Esophagus (tissue), 2 donors: Measurements from ENCODE around the gene ART4. TPM values are rescaled to one million over a fixed set of nuclear protein-coding genes. Genes with fewer than 3 reads are reported as not detected.

ENCODE experiments used
- H3K27ac ChIP-seq, 2 donors: one replicate each; pipeline ENCODE4 v1.5.1; 2013; ENCODE audit warnings: low read depth in 2 of 2, mild to moderate bottlenecking in 2 of 2, inconsistent platforms in 1 of 2, low read length in 1 of 2, moderate library complexity in 1 of 2
- H3K27me3 ChIP-seq, 2 donors: one replicate each; pipeline ENCODE4 v1.6.1; 2013; ENCODE audit warnings: low read length in 2 of 2, control low read depth in 1 of 2, mild to moderate bottlenecking in 1 of 2; ENCODE audit not compliant: insufficient read depth in 2 of 2, control insufficient read depth in 1 of 2
- H3K36me3 ChIP-seq, 2 donors: one replicate each; pipeline ENCODE4 v1.6.1; 2013; ENCODE audit warnings: low read length in 1 of 2; ENCODE audit not compliant: control insufficient read depth in 2 of 2, insufficient read depth in 2 of 2
- H3K4me1 ChIP-seq, 2 donors: one replicate each; pipeline ENCODE4 v1.6.1; 2013; ENCODE audit warnings: low read length in 1 of 2; ENCODE audit not compliant: control insufficient read depth in 2 of 2, insufficient read depth in 2 of 2
- H3K4me3 ChIP-seq, 2 donors: one replicate each; pipeline ENCODE4 v1.5.1; 2013; ENCODE audit warnings: low read length in 2 of 2, mild to moderate bottlenecking in 2 of 2, low read depth in 1 of 2, moderate library complexity in 1 of 2
- H3K9me3 ChIP-seq, 2 donors: one replicate each; pipeline ENCODE4 v1.6.1; 2013; ENCODE audit warnings: mild to moderate bottlenecking in 2 of 2, low read depth in 1 of 2, low read length in 1 of 2, moderate library complexity in 1 of 2; ENCODE audit not compliant: control insufficient read depth in 2 of 2, insufficient read depth in 1 of 2
- WGBS, 2 donors: extraction: QIAGEN DNeasy Blood & Tissue Kit; methylation state at CpG; one replicate each; pipeline ENCODE4 v1.1.7; 2013; 5-methylcytosine and 5-hydroxymethylcytosine counted together
- polyA plus RNA-seq, 2 donors: library from polyadenylated mRNA; stranded (reverse); fragments of 200-250 nt; gene quantifications; one replicate each; pipeline ENCODE4 v1.2.3, GENCODE V29; 2013
- donor health status: healthy with polysubstance abuse.
- donor health status: Bipolar disorder and iron deficiency.

ART4 gene
- polyA plus RNA-seq, 2 donors: 0.05 to 0.14 TPM

DNA sequence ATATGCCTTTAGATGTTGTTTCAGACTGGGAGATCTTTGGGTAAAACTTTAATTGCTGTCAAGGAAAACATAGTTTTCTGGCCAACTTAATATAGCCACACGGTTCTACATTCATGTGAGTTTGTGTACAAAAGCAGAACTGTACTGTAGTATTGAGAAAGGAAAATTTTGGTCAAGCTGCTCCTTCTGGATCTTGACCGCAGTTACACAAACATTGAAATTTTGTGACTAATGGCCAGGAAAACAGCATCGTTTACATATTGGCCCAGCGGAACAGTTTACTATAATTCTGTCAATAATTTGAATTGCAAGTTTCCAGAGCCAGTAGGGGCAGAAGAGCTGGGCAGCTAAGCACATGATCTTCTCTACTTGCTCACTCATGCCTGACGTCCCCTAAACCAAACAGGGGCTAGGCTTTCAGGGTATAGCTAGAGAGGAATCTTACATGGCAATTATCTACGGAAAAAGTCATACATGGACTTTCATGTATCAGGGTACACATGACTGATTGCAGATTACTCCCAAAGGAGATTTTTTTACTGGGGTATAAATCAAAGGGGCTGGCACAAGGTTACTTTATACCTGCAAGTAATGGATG, 11.4 kb upstream of the ART4 start:
- no peak overlapping the region for H3K27ac ChIP-seq
- no peaks in the 10 kb centered on the region for H3K4me1 ChIP-seq
- WGBS, 2 donors: 66 to 70% methylated on average over 6 of the region's 6 CpGs
- H3K4me3 ChIP-seq: no peak overlapping the region
- no peaks in the 10 kb centered on the region for H3K36me3 ChIP-seq
- no peaks in the 10 kb centered on the region for H3K27me3 ChIP-seq
- H3K9me3 ChIP-seq: no peaks in the 10 kb centered on the region

- WGBS, 2 donors: 55 to 59% methylated on average over 3 of the region's 3 CpGs
- no peaks in the 10 kb centered on the region for H3K9me3 ChIP-seq
- no peaks in the 10 kb centered on the region for H3K36me3 ChIP-seq
- no peak overlapping the region for H3K4me3 ChIP-seq
- H3K27ac ChIP-seq: no peak overlapping the region
- H3K4me1 ChIP-seq: no peaks in the 10 kb centered on the region
- no peaks in the 10 kb centered on the region for H3K27me3 ChIP-seq
Observed at GRCh38 chr12:14853961-14854360, 10.6 kb upstream of the ART4 start.

DNA sequence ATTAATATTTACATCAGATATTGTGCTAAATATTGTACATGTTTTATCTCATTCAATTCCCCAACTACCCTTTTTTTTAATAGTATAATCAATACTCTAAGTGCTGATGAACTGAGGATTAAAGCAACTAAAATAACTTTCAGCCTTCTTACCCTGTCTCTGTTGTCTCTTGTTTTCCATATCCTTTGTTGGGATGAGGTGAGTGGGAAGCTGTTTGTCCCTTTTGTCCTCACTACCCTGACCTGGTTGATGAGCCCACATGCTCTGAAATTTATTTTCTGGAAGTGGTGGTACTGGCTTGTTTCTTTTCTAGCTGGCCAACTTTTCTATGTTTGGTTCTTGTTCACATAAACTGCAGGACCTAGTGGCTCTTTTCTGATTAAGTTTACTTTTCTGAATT, 9.6 kb upstream of the ART4 start:
- no peaks in the 10 kb centered on the region for H3K36me3 ChIP-seq

DNA sequence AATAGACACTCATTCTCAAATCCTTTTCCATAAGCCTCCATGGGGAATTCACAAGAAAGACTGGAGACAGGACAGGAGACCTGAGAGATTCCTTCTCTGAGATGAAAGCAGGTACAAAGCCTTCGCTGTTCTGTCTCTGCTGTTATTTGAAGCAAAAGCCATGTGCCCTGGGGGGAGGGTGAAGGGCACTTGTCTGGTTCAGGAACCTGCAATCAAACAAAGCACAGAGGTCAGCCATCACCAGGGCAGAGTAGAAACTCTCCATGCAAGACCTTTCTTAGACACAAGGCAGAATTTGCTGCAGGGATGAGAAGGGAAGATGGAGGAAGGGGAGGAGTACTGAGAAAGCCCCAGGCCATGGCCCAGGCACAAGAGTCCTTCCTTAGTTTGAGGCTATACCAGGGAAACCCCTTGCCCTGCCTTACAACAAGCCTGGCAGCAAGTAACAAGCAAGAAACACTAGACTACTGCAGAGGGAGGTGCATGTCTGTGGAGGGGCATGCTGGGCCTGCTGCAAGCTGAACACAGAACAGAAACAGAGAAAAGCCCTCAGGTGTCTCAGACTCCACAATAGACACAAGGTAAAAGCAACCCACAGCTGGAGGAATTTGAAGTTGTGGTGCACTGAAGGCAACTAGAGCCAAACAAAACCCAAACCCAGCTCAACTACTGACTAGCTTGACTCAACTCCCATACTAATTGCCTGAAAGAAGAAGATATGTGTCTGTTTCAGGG, 7.8 kb upstream of the ART4 start:
- Histone ChIP-seq H3K27ac (no peak overlapping the region), H3K36me3 (no peaks in the 10 kb centered on the region), H3K27me3 (no peaks in the 10 kb centered on the region), H3K4me3 (no peak overlapping the region), H3K4me1 (no peaks in the 10 kb centered on the region), H3K9me3 (no peaks in the 10 kb centered on the region)
- 24 to 87% methylated on average over 1 of the region's 1 CpG for whole genome bisulfite sequencing, 2 donors

More for the DNA sequence above, 9.6 kb upstream of the ART4 start:
- no peaks in the 10 kb centered on the region for H3K9me3 ChIP-seq
- no peaks in the 10 kb centered on the region for H3K27me3 ChIP-seq
- H3K4me3 ChIP-seq: no peak overlapping the region
- no peak overlapping the region for H3K27ac ChIP-seq
- no peaks in the 10 kb centered on the region for H3K4me1 ChIP-seq

- WGBS, 2 donors: 44 to 51% methylated on average over 2 of the region's 2 CpGs
- H3K36me3 ChIP-seq: no peaks in the 10 kb centered on the region
- no peaks in the 10 kb centered on the region for H3K4me1 ChIP-seq
- no peaks in the 10 kb centered on the region for H3K27me3 ChIP-seq
- no peaks in the 10 kb centered on the region for H3K9me3 ChIP-seq
- H3K27ac ChIP-seq: no peak overlapping the region
- no peak overlapping the region for H3K4me3 ChIP-seq
Observed at GRCh38 chr12:14849661-14850060, 6.3 kb upstream of the ART4 start.

DNA sequence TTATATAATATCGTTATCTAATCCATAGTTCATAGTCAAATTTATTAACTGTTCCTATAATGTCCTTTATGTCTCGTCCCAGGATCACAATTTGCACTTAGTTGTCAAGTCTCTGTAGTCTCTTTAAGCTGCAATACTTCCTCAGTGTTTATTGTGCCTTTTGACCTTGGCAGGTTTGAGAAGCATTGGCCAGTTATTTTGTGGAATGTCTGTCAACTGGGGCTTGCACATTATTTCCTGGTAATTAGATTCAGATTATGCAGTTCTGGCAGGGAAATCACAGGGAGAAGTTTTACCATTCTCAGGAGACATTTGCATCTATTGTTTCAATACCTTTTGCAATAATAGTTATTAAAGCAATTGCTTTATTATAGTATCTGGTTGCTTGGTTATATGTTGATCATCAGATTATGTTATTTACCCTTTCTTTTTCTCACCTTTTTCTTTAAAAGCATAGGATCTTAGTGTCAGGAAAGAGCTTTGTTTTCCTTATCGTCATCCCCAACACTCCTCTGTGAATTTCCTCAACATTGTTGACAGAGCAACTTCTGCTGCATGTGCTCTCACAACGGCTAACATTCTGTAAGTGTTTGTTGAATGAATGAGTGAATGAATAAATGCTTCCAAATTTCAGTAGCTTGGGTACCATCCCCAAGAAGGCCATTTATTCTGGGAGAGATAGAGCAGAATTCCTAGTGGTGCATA, 3.7 kb upstream of the ART4 start:
- H3K4me3 ChIP-seq: no peak overlapping the region
- no peaks in the 10 kb centered on the region for H3K36me3 ChIP-seq
- H3K27me3 ChIP-seq: no peaks in the 10 kb centered on the region
- no peaks in the 10 kb centered on the region for H3K4me1 ChIP-seq
- no peaks in the 10 kb centered on the region for H3K9me3 ChIP-seq
- H3K27ac ChIP-seq: no peak overlapping the region
- 60 to 82% methylated on average over 4 of the region's 4 CpGs for WGBS, 2 donors

DNA sequence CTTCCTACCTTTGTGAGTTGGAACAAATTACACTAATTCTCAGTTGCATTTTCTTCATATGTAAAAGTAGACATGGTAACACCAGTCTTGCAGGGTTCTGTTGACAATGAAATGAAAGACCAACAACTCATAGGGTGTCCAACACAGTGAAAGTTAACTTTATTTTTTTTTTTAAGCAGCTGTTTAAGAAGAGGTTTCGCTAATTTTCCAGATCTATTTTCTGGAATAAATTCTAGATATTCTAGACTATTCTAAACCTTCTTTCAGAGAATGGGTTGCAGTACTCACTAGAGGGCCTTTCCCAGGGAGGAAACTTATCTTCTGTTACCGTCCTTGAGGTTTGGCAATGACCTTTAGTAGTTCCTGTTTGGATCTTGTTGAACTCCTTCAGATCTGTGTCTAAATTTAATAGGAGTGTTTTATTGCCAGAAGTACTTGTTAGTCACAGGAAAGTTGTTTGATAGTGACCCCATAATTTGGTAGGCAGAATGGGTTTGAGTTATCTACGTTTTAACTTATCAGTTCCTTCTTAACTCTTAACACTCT, 2.8 kb upstream of the ART4 start:
- Histone ChIP-seq H3K36me3 (no peaks in the 10 kb centered on the region), H3K27ac (no peak overlapping the region), H3K4me3 (no peak overlapping the region), H3K27me3 (no peaks in the 10 kb centered on the region), H3K9me3 (no peaks in the 10 kb centered on the region), H3K4me1 (peaks cover 0 to 4% of the 10 kb centered on the region in 2 donors)
- WGBS, 2 donors: 38 to 53% methylated on average over 3 of the region's 3 CpGs

GRCh38 chr12:14845350-14845750, 2.0 kb upstream of the ART4 start:
- Histone ChIP-seq H3K27me3 (no peaks in the 10 kb centered on the region), H3K36me3 (no peaks in the 10 kb centered on the region), H3K9me3 (no peaks in the 10 kb centered on the region), H3K27ac (no peak overlapping the region), H3K4me3 (no peak overlapping the region), H3K4me1 (peaks cover 0 to 4% of the 10 kb centered on the region in 2 donors)
- 9 to 11% methylated on average over 3 of the region's 3 CpGs for WGBS, 2 donors

DNA sequence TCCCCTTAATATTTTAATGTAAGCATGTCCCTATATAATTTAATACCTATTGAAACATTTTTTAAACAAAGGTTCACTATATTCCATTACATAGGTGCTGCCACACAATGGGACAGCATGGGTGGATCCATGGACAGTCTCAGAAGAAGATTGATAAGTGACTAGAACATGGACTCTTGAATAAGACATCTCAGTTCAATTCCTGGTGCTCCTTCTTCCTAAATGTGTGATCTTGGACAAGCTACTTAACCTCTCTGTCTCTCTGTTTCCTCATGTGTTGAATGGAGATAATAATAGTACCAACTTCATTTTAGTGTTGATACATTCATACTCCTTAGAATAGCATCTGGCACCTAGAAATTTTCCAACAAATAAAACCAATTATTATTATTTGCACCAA, 1.1 kb upstream of the ART4 start:
- no peaks in the 10 kb centered on the region for H3K36me3 ChIP-seq
- H3K27ac ChIP-seq: no peak overlapping the region
- H3K4me1 ChIP-seq: peaks cover 0 to 4% of the 10 kb centered on the region in 2 donors
- H3K27me3 ChIP-seq: no peaks in the 10 kb centered on the region
- no peak overlapping the region for H3K4me3 ChIP-seq
- H3K9me3 ChIP-seq: no peaks in the 10 kb centered on the region
